DMS79 (cell line): ENCODE measurements around the gene CDH1.
"Not testable (repeated sequence)": the region's sequence is repeated elsewhere in the genome, so short reads cannot be mapped to it uniquely, and the experiment has no call there.

Experiments used
- DNase-seq: peaks from one replicate; lab custom pipeline; 2025; lab: John Stamatoyannopoulos, UW

CDH1 gene

DNA sequence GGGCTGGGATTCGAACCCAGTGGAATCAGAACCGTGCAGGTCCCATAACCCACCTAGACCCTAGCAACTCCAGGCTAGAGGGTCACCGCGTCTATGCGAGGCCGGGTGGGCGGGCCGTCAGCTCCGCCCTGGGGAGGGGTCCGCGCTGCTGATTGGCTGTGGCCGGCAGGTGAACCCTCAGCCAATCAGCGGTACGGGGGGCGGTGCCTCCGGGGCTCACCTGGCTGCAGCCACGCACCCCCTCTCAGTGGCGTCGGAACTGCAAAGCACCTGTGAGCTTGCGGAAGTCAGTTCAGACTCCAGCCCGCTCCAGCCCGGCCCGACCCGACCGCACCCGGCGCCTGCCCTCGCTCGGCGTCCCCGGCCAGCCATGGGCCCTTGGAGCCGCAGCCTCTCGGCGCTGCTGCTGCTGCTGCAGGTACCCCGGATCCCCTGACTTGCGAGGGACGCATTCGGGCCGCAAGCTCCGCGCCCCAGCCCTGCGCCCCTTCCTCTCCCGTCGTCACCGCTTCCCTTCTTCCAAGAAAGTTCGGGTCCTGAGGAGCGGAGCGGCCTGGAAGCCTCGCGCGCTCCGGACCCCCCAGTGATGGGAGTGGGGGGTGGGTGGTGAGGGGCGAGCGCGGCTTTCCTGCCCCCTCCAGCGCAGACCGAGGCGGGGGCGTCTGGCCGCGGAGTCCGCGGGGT, at the start of gene CDH1:
TSS of gene CDH1 (plus strand) at position 247 of the 684 bp plus-strand sequence. CDS start at position 371, 124 bp downstream.
- DNase-seq: peak; percentile 58

DNA sequence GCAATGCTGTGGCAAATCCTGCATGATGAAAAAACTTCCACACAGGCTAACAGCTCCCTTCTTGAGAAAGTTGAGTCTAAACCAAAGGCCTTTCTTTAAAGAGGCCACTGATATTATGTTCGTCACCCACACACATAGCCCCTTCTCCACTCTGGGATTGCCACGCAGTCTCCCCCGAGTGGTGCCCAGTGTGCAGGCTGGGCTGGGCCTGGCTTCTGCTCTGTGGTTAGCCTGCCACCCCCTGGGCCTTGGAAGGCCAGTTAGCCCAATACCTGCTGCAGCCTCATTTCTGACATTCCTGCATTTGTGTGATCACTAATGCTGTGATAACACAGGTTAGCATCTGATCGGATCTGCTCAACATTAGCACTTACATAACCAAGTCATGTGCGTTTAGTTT, 47.2 kb upstream of the CDH1 start:
- no peak for DNase-seq

- DNase-seq: no peak
These were observed 41.5 kb upstream of the CDH1 start for GRCh38 chr16:68695575-68695974.

- DNase-seq: no peak
These were observed 40.6 kb upstream of the CDH1 start for GRCh38 chr16:68696514-68696913.

GRCh38 chr16:68698091-68698490, 39.0 kb upstream of the CDH1 start:
- DNase-seq: no peak

DNA sequence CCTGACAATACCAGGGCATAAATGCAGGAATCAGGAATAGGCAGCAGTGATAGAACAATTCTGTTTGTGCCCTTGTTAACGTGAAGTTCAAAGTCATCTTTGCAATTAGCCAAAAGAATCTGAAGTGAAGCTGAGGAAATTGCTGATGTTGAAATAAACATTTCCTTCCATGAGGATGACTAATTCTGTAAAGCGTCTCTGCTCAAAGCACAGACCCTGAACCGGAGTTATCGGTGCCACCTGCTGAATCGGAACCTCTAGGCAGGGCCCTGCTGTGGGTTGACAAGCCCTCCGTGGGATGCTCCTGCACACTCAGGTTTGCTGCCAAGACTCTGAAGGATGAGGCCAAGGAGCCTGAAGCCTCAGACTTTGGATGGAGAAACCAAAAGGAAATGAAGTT, 37.0 kb upstream of the CDH1 start:
- no peak for DNase-seq

DNA sequence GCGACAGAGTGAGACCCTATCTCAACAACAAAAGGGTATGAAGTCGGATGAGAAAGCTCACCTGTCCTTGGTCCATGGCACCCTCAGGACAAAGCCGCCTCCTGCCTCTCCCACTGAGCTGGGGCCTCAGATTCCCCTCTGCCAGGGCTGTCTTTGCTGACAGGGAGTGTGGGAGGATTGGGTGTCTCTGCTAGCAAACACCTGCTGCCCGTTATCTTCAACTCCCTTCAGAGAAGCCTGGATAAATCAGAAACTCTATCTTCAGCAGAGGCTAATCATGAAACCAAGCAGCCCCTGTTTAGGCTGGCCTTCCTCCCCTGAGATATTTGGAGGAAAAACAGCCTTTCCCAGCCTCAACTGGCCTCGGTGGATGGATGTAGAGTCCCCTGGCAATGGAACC, 36.3 kb upstream of the CDH1 start:
- no peak for DNase-seq

DNA sequence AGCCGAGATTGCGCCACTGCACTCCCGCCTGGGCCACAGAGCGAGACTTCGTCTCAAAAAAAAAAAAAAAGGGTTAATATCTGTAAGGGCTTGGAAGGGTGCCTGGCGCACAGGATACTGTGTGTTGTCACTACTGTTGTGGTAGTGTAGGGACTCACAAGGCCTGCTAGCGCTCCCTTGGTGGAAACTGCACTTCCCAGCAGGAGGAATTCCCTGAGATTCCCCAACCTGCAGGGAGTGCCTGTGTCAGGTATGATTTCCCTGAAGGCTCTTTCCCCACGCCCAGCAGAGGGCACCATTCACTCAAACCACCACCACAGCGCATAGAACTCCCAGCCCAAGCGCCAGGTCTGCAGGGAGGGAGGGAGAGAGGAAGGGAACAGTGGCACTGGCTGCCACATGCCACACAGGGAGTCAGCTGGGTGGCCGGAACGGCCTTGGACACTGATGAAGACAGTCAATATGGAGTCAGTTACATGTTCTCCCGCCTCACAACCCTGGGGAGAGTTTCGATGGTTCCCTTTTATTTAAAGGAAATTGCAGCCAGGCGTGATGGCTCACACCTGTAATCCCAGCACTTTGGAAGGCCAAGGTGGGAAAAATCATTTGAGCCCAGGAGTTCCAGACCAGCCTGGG, 32.7 kb upstream of the CDH1 start:
- DNase-seq: peak; percentile 41

GRCh38 chr16:68707340-68708152, 29.5 kb upstream of the CDH1 start:
- DNase-seq: peak; percentile 9

DNA sequence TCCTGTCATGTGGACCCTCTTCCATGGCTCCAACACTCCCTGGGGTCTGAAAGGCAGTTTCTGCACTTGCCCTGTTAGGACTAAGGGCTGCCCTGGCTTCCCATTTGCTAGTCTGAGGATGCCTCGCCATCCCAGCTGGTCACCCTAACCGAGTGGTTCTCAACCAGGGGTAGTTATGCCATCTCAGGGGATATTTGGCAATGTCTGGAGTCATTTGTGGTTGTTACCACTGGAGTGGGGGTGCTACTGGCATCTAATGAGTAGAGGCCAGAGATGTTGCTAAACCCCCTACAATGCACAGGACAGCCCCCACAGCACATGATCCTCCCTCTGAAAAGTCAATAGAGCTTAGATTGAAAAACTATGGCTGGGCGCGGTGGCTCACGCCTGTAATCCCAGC, 26.9 kb upstream of the CDH1 start:
- no peak for DNase-seq

- no peak for DNase-seq
These were observed 25.5 kb upstream of the CDH1 start for GRCh38 chr16:68711421-68712139.

DNA sequence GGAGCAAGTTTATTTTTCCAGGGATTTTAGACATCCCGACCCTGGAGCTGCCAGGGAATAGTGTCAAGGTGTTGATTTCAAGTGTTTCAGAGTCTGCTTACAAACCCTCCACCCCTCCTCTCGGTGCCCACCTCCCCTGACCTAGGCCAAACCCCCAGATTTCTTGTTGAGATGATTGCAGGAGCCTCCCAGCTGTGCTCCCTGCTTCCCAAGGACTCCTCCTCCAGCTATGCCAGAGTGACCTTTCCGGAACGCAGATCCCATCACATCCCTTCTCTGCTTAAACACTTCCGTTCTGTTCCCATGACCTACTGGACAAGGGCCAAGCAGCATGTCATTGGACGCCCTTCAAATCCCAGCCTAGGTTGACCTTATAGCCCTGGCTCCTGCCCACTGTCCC, 23.7 kb upstream of the CDH1 start:
- peak; percentile 1 for DNase-seq

- DNase-seq: no peak
These were observed 21.6 kb upstream of the CDH1 start for GRCh38 chr16:68715471-68715870.

DNA sequence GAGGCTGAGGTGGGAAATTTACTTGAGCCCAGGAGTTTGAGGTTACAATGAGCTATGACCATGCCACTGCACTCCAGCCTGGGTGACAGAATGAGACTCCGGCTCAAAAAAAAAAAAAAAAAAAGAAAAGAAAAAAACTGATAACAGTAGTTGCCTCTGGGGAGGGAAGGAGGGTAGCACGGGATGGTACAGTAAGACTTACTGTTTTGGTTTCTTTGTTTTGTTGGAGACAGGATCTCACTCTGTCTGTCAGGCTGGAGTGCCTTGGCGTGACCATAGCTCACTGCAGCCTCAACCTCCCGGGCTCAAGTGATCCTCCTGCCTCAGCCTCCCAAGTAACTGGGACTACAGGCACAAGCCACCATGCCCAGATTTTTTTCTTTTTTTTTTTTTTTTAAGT, 20.6 kb upstream of the CDH1 start:
- DNase-seq: not testable (repeated sequence)

- no peak for DNase-seq
These were observed 19.4 kb upstream of the CDH1 start for GRCh38 chr16:68717684-68718083.

GRCh38 chr16:68718590-68718989, 18.5 kb upstream of the CDH1 start:
- DNase-seq: no peak

GRCh38 chr16:68719993-68720489, 17.1 kb upstream of the CDH1 start:
- DNase-seq: no peak

DNA sequence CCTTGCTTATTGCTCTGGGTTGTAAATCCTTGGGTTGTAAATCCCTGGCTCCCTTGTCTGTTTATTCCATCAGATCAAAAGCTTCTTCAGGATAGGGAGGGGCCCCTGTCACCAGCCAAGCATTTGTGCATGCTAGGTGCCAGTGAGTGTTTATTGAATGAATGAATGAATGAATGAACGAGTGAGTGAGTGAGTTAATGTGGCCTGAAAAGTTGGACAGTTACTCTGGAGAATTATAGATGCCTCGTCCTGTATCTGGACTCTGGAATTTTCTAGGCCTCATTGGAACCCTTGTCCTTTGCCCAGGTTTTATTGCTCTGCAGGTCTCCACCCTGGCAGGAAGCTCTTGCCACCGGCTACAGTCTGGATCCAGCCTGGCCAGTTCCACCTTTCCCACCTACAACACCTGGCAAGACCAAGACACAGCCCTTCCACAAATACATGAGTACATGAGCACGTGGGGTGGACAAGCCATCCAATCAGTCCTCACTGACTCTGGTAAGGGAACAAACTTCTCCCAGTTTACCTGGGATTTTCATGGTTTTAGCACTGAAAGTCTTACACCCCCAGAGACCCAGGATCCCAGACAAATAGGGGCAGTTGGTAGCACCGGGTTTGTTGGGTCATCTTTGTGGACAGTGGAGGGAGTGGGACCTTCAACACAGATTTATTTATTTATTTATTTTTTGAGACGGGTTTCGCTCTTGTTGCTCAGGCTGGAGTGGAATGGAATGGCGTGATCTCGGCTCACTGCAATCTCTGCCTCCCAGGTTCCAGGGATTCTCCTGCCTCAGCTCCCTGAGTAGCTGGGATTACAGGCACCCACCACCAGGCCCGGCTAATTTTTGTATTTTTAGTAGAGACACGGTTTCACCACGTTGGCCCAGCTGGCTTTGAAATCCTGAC, 14.7 kb upstream of the CDH1 start:
- no peak for DNase-seq

DNA sequence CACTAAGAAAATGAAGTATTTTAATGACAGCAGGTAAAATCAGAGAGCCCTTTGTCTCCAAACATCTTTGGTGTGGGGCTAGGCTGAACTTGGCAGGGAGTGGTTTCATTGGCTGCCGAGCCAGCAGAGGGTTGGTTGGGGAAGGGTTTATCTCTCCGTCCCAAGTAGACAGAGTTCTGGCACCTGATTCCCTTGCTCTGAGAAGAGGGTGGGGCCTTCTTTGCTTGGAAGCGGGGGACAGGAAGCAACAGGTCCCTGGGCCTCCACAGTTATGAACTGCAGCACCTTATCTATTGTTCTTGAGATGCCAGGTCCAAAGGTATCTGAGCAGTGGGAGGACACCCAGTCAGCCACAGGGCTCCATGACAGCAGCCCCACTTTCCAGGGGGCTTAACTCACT, 12.3 kb upstream of the CDH1 start:
- DNase-seq: no peak

DNA sequence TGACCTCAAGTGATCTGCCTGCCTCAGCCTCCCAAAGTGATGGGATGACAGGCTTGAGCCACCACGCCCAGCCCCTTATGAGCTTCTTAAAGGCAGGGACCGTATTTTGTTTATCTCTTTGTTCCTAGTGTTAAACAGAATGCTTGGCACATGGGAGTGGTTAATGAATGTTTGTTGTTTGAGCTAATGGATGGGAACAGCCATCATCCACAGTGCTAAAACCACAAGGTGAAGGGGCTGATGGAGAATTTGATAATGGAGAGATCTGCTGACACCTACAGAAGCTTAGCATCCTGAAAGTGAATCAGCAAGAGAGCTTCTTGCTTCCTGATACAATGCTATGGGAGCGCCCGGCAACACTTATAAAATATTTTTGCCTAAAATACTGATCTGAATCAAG, 8.6 kb upstream of the CDH1 start:
- no peak for DNase-seq

- DNase-seq: no peak
These were observed 5.5 kb upstream of the CDH1 start for GRCh38 chr16:68731637-68732036.
